ENCODE data around the gene ESPL1.

ESPL1 gene

DNA sequence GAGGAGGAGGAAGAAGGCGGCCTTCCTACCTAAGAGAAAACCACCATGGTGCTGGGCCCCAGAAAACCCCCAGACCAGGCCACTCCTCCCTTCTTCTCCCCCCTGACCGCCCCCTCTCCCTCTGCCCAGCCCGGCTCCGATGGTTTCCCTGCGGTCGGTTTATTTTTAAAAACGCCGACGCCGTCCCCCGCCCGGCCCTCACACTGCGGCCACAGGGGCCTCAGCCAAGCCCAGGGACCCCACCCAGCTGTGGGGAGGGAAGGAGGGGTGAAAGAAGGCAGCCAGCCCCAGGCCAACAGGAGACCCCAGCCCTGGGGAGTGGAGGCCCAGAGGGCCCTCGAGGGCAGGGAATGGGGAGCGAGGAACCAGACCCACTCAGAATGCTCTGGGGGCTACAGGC, 64.6 kb downstream of the ESPL1 start:
- Histone ChIP-seq H3K9me3 (ENCODE audit: insufficient read depth, low read length) (no peaks in the 10 kb centered on the region), H3K9ac (ENCODE audit: insufficient read length, low read depth) (no peak overlapping the region), H3K4me3 (ENCODE audit: insufficient read length, low read depth) (no peak overlapping the region), H3K27me3 (ENCODE audit: insufficient read depth, insufficient read length) (peaks cover 13% of the 10 kb centered on the region), H3K4me1 (ENCODE audit: insufficient read depth, insufficient read length) (peaks cover 25% of the 10 kb centered on the region), H3K36me3 (ENCODE audit: insufficient read depth, insufficient read length, low read length) (no peaks in the 10 kb centered on the region)
- no peak for DNase-seq (ENCODE audit: low read depth, low spot score)
- no peak for TF ChIP-seq YY1 (IDR thresholded peaks at IDR 0.05; ENCODE audit: insufficient read depth, insufficient read length)
- no peak for TF ChIP-seq ZNF274 (IDR thresholded peaks at IDR 0.05; ENCODE audit: low read depth, low read length)
- TF ChIP-seq SUZ12 (IDR thresholded peaks at IDR 0.05; ENCODE audit: extremely low read depth, insufficient read depth, insufficient read length), result no peak

DNA sequence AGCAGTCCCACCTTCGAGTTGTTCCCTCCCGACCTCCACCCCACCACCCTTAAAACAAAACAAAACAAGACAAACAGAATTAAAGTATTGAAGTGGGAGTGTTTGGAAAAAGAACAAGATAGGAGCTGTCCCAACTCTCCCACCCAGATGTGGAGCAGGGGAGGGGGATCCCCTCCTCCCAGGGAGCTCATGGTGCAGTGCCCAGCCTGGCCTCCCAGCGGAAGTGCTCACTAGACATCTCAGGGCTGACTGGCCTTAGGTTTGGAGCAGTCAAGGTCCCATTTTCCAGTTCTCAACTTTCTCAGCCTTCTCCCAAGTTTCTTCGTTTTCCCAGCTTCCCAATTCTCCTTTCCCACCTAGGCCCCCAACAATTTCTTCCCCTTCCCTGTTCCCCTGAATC, 65.2 kb downstream of the ESPL1 start:
- peaks cover 24% of the 10 kb centered on the region for H3K4me1 ChIP-seq (ENCODE audit: insufficient read depth, insufficient read length)

DNA sequence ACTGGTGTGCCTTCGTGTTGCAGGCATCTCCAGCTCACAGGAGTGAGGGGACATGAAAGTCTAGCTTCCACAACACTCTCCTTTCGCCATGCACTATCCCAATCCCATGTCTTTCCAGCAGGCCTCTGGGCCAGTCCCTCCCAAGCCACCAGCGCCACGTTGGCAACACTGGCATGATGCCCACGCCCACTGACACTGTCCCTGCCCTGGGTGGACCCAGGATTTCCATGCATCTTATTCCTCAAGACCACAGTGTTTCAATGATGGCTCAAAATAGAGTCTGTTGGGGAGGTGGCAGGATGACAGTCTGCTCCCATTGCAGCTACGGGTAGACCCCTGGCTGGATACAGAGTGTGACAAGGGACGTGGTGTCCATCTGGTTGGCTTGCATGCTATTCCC, 65.7 kb downstream of the ESPL1 start:
- no peak overlapping the region for H3K9ac ChIP-seq (ENCODE audit: insufficient read length, low read depth)
- H3K27me3 ChIP-seq (ENCODE audit: insufficient read depth, insufficient read length), result peaks cover 5% of the 10 kb centered on the region
- H3K9me3 ChIP-seq (ENCODE audit: insufficient read depth, low read length), result no peaks in the 10 kb centered on the region
- H3K4me1 ChIP-seq (ENCODE audit: insufficient read depth, insufficient read length), result peaks cover 25% of the 10 kb centered on the region
- TF ChIP-seq ZNF274 (IDR thresholded peaks at IDR 0.05; ENCODE audit: low read depth, low read length) (no peak), YY1 (IDR thresholded peaks at IDR 0.05; ENCODE audit: insufficient read depth, insufficient read length) (no peak), SUZ12 (IDR thresholded peaks at IDR 0.05; ENCODE audit: extremely low read depth, insufficient read depth, insufficient read length) (no peak)
- H3K36me3 ChIP-seq (ENCODE audit: insufficient read depth, insufficient read length, low read length), result no peaks in the 10 kb centered on the region
- no peak for DNase-seq (ENCODE audit: low read depth, low spot score)
- H3K4me3 ChIP-seq (ENCODE audit: insufficient read length, low read depth), result no peak overlapping the region

More for the DNA sequence above, 65.2 kb downstream of the ESPL1 start:
- DNase-seq (ENCODE audit: low read depth, low spot score), result no peak
- TF ChIP-seq YY1 (IDR thresholded peaks at IDR 0.05; ENCODE audit: insufficient read depth, insufficient read length), result no peak
- no peak for TF ChIP-seq SUZ12 (IDR thresholded peaks at IDR 0.05; ENCODE audit: extremely low read depth, insufficient read depth, insufficient read length)
- TF ChIP-seq ZNF274 (IDR thresholded peaks at IDR 0.05; ENCODE audit: low read depth, low read length), result no peak
- Histone ChIP-seq H3K27me3 (ENCODE audit: insufficient read depth, insufficient read length) (peaks cover 8% of the 10 kb centered on the region), H3K4me3 (ENCODE audit: insufficient read length, low read depth) (no peak overlapping the region), H3K9ac (ENCODE audit: insufficient read length, low read depth) (no peak overlapping the region), H3K36me3 (ENCODE audit: insufficient read depth, insufficient read length, low read length) (no peaks in the 10 kb centered on the region), H3K9me3 (ENCODE audit: insufficient read depth, low read length) (no peaks in the 10 kb centered on the region)

DNA sequence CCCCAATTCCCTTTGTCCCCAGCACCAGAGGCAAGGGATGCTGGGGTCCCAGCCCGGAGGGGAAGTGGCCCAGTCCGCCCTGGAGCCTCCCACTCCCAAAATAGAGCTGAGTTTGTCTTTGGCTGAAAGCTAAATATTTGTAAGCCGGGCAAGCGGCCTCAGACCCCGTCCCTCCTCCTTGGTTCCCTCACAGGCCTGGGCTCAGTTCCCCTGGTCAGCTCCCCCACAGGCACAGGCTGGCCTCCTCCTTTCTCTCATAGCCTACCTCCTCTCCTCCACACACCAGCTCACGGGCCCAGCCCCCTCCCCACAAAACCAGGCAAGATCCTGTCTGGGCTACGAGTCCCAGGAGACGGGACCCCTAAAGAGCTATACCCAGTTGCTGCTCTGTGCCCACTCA, 66.7 kb downstream of the ESPL1 start:
- Histone ChIP-seq H3K4me1 (ENCODE audit: insufficient read depth, insufficient read length) (peaks cover 23% of the 10 kb centered on the region), H3K9ac (ENCODE audit: insufficient read length, low read depth) (peak overlapping the region; percentile 22)
- DNase-seq (ENCODE audit: low read depth, low spot score), result no peak

DNA sequence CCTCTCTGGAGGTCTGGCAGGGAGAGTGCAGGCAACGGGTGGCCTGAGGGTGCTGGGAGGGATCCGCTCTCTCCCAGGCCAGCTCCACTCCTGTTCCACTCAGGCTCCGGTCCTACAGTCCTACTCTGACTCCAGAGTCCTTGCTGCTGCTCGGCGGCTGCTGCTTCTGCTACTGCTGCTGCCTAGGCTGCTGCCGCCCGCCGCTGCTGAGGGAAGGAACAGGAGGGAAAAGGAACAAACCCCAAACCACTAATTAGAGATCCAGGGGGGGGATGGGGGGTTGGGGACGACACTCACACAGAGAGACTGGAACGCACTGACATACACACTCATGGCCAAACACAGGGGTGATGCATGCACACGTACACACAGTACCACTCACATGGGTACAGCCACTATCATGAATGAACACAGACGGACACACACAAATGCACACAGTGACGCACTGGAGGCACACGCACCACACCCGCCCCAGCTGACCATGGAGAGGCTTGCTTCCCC, 68.1 kb downstream of the ESPL1 start, which contains the start of gene SP7:
TSS of gene SP7 (minus strand) at position 174 of the 501 bp plus-strand sequence. CDS start 708 bp downstream, outside the sequence.
- H3K36me3 ChIP-seq (ENCODE audit: insufficient read depth, insufficient read length, low read length), result no peaks in the 10 kb centered on the region
- DNase-seq (ENCODE audit: low read depth, low spot score), result no peak
- peaks cover 5% of the 10 kb centered on the region for H3K27me3 ChIP-seq (ENCODE audit: insufficient read depth, insufficient read length)
- TF ChIP-seq ZNF274 (IDR thresholded peaks at IDR 0.05; ENCODE audit: low read depth, low read length) (no peak), SUZ12 (IDR thresholded peaks at IDR 0.05; ENCODE audit: extremely low read depth, insufficient read depth, insufficient read length) (no peak), YY1 (IDR thresholded peaks at IDR 0.05; ENCODE audit: insufficient read depth, insufficient read length) (no peak)
- H3K4me3 ChIP-seq (ENCODE audit: insufficient read length, low read depth), result no peak within 1 kb of the TSS
- H3K9me3 ChIP-seq (ENCODE audit: insufficient read depth, low read length), result no peaks in the 10 kb centered on the region
- H3K4me1 ChIP-seq (ENCODE audit: insufficient read depth, insufficient read length), result peaks cover 23% of the 10 kb centered on the region
- peak within 1 kb of the TSS; percentile 42 for H3K9ac ChIP-seq (ENCODE audit: insufficient read length, low read depth)

More for the DNA sequence above, 66.7 kb downstream of the ESPL1 start:
- Histone ChIP-seq H3K36me3 (ENCODE audit: insufficient read depth, insufficient read length, low read length) (no peaks in the 10 kb centered on the region), H3K27me3 (ENCODE audit: insufficient read depth, insufficient read length) (peaks cover 5% of the 10 kb centered on the region), H3K9me3 (ENCODE audit: insufficient read depth, low read length) (no peaks in the 10 kb centered on the region), H3K4me3 (ENCODE audit: insufficient read length, low read depth) (no peak overlapping the region)
- TF ChIP-seq SUZ12 (IDR thresholded peaks at IDR 0.05; ENCODE audit: extremely low read depth, insufficient read depth, insufficient read length), result no peak
- TF ChIP-seq ZNF274 (IDR thresholded peaks at IDR 0.05; ENCODE audit: low read depth, low read length), result no peak
- TF ChIP-seq YY1 (IDR thresholded peaks at IDR 0.05; ENCODE audit: insufficient read depth, insufficient read length), result no peak

DNA sequence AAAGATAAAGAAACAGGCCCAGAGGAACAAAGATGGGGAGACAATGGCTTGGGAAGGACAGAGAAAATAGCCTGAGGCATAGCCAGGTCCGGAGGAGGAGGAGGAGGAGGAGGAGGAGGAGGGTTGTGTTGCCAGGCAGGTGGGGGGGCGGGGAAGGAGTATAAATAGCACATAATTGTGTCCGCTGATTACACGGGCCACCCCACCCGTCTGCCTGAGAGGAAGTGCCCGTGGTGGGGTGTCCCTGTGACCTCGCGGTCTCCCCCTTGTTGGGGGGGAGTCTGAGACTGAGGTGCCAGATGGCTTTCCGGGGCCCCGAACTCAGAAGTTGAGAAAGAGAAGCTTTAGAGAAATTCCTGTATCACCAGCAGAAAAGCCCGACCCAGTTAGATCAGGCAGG, 69.9 kb downstream of the ESPL1 start:
- H3K9me3 ChIP-seq (ENCODE audit: insufficient read depth, low read length), result no peaks in the 10 kb centered on the region
- peaks cover 23% of the 10 kb centered on the region for H3K4me1 ChIP-seq (ENCODE audit: insufficient read depth, insufficient read length)
- H3K27me3 ChIP-seq (ENCODE audit: insufficient read depth, insufficient read length), result peaks cover 5% of the 10 kb centered on the region
- DNase-seq (ENCODE audit: low read depth, low spot score), result no peak
- no peak overlapping the region for H3K9ac ChIP-seq (ENCODE audit: insufficient read length, low read depth)
- no peak overlapping the region for H3K4me3 ChIP-seq (ENCODE audit: insufficient read length, low read depth)
- no peaks in the 10 kb centered on the region for H3K36me3 ChIP-seq (ENCODE audit: insufficient read depth, insufficient read length, low read length)
- TF ChIP-seq ZNF274 (IDR thresholded peaks at IDR 0.05; ENCODE audit: low read depth, low read length) (no peak), SUZ12 (IDR thresholded peaks at IDR 0.05; ENCODE audit: extremely low read depth, insufficient read depth, insufficient read length) (no peak), YY1 (IDR thresholded peaks at IDR 0.05; ENCODE audit: insufficient read depth, insufficient read length) (no peak)

DNA sequence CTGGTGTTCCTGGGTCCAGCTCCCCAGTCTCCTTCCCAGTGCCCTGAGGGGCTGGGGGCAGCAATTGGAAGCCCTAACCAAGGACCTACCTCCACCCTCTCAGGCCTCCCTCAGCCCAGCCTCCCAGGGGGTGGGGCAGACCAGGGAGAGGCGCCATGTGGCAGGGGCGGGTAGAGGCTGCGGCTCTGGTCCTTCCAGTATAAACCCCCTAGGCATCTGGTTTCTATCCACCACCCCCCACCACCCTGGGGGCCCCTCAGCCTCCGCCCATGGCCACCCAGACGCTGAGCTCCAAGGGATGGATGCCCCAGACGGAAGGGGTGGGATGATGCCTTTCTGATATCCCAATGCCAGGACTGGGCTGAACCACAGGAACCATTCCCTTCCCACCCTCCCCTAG, 70.8 kb downstream of the ESPL1 start:
- Histone ChIP-seq H3K4me3 (ENCODE audit: insufficient read length, low read depth) (no peak overlapping the region), H3K36me3 (ENCODE audit: insufficient read depth, insufficient read length, low read length) (no peaks in the 10 kb centered on the region), H3K4me1 (ENCODE audit: insufficient read depth, insufficient read length) (peaks cover 23% of the 10 kb centered on the region), H3K9ac (ENCODE audit: insufficient read length, low read depth) (no peak overlapping the region), H3K27me3 (ENCODE audit: insufficient read depth, insufficient read length) (peaks cover 5% of the 10 kb centered on the region), H3K9me3 (ENCODE audit: insufficient read depth, low read length) (no peaks in the 10 kb centered on the region)
- no peak for TF ChIP-seq YY1 (IDR thresholded peaks at IDR 0.05; ENCODE audit: insufficient read depth, insufficient read length)
- TF ChIP-seq ZNF274 (IDR thresholded peaks at IDR 0.05; ENCODE audit: low read depth, low read length), result no peak
- TF ChIP-seq SUZ12 (IDR thresholded peaks at IDR 0.05; ENCODE audit: extremely low read depth, insufficient read depth, insufficient read length), result no peak
- DNase-seq (ENCODE audit: low read depth, low spot score), result no peak

All from NT2/D1 (cell line).